A673 (cell line): ENCODE measurements around the gene OR10K2.

ENCODE experiments used
- CTCF ChIP-seq: fragments of 300-800, 200-600 bp; sonication (generic); conservative IDR thresholded peaks from 2 replicates; pipeline ENCODE4 v1.5.1; 2017; ENCODE audit warnings: low read depth, mild to moderate bottlenecking, antibody characterized with exemption, low read length, moderate library complexity, mixed read lengths
- EZH2 ChIP-seq: fragments of 200-600 bp; sonication (generic); IDR thresholded peaks from 2 replicates; pipeline ENCODE4 v1.6.1; 2017; ENCODE audit warnings: borderline replicate concordance, low read depth, mild to moderate bottlenecking, mixed read lengths, antibody characterized with exemption, low read length; ENCODE audit not compliant: poor library complexity, severe bottlenecking

- TF ChIP-seq CTCF (no peak), EZH2 (no peak)
Measured at GRCh38 chr1:158458263-158458662, 32.2 kb upstream of the OR10K2 start.
